Testis (tissue), 3 donors: ENCODE data around the gene RPTOR. TPM values are rescaled to one million over a fixed set of nuclear protein-coding genes. Genes with fewer than 3 reads are reported as not detected.
A peak's percentile ranks its signal among the peaks of the same experiment; 100 is the strongest.

Experiments used
- DNase-seq: peaks from one replicate; pipeline ENCODE4 v3.0.0-alpha.2; 2019
- H3K27ac ChIP-seq, 2 donors: fragments of 200-600 bp; sonication (generic); one replicate each; pipeline ENCODE4 v1.5.1; 2019
- H3K27me3 ChIP-seq: fragments of 200-600 bp; sonication (generic); one replicate; pipeline ENCODE4 v1.5.1; 2019
- H3K36me3 ChIP-seq: fragments of 200-600 bp; sonication (generic); one replicate; pipeline ENCODE4 v1.5.1; 2017; ENCODE audit warnings: low read depth; ENCODE audit errors: missing control alignments
- H3K4me1 ChIP-seq: fragments of 200-600 bp; sonication (generic); one replicate; pipeline ENCODE4 v1.5.1; 2019
- H3K4me3 ChIP-seq, 2 donors: fragments of 200-600 bp; sonication (generic); one replicate each; pipeline ENCODE4 v1.5.1; 2017 to 2019
- H3K9me3 ChIP-seq: fragments of 200-600 bp; sonication (generic); one replicate; pipeline ENCODE4 v1.5.1; 2017
- POLR2A ChIP-seq: fragments of 450-650 bp; IDR thresholded peaks from one replicate; pipeline ENCODE4 v1.6.1; 2017; ENCODE audit warnings: antibody characterized with exemption, mild to moderate bottlenecking, moderate library complexity
- WGBS, 2 donors: methylation state at CpG; one replicate each; pipeline ENCODE4 v1.1.5; 2018; 5-methylcytosine and 5-hydroxymethylcytosine counted together
- intact Hi-C: fragments of 100-400 bp; cut with DNase I; formaldehyde crosslinking; loops from one replicate; pipeline ENCODE4 v1.15.1; 2023; ENCODE audit warnings: low total_unique reads
- polyA plus RNA-seq: library from polyadenylated mRNA; stranded (reverse); fragments of 350-450 nt; fragmentation: Illumina TruSeq; extraction: RNeasy Lipid Tissue Mini Kit (QIAGEN cat#74804); gene quantifications from one replicate; pipeline ENCODE4 v1.2.3, GENCODE V29; 2014; ENCODE audit warnings: low read depth, low replicate concordance; ENCODE audit not compliant: insufficient read depth
- total RNA-seq, 2 donors: library from RNA; depleted of rRNA; stranded (reverse); fragments of >200 nt; gene quantifications; one replicate each; pipeline ENCODE4 v1.2.3, GENCODE V29; 2016
- TF ChIP-seq, protein P1 (sequence below), 3 experiments: fragments of 450-650 bp in 2 of 3; fragments of 200-600 bp in 1 of 3; sonication (generic) in 1 of 3; IDR thresholded peaks; one replicate each; pipeline ENCODE4 v1.5.1; 2016 to 2019; ENCODE audit warnings: antibody characterized with exemption in 3 of 3, mild to moderate bottlenecking in 2 of 3, moderate library complexity in 1 of 3

The RPTOR gene
- total and polyA plus RNA-seq, 3 donors from 2014 or later: 21.8 to 68.3 (median 56.6) TPM

DNA sequence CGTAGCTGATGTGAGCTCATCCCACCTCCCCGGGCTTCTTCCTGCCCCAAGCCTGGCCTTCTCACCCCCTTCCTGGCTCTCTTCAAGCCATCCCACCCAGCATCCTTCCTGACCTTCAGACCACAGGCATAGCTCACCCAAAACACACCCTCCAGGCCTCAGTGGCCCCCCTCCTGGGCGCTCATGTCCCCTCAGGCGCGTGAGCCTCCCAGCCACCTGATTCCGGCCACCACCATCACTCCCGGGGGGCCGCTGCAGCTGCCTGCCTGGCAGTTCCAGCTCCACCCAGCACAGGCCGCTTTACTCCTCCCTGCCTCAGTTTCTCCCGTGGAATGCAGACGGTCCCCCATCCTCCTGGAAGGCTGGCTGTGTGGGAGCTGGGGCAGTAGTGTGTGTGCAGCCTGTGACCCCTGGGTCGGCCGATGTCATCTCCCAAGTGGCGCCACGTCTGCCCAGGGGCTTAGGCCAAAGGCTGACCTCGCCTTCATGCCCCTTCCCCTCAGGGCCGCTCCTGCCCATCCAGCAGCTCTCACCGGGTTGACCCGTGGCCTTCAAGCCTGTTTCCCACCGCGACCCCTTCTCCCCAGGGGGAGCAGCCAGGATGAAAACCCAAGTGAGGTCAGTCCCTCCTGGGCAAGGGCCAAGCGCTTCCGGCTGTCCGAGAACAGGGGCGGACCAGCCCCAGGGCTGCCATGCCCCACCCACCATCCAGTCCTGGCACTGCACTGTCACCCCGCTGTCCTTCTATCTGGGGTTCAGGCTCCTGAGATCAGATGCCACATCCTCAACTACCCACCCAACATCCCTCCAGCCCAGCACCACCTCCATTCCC lies 435.1 kb downstream of the RPTOR start:
- WGBS, 2 donors: 79 to 81% methylated on average over 21 to 26 of the region's 26 CpGs
- intact Hi-C loops: loop anchor here (5.0 to 10.0 kb wide), 2 partner anchors 115 to 552 kb away; no protein-coding TSS in a partner anchor

DNA sequence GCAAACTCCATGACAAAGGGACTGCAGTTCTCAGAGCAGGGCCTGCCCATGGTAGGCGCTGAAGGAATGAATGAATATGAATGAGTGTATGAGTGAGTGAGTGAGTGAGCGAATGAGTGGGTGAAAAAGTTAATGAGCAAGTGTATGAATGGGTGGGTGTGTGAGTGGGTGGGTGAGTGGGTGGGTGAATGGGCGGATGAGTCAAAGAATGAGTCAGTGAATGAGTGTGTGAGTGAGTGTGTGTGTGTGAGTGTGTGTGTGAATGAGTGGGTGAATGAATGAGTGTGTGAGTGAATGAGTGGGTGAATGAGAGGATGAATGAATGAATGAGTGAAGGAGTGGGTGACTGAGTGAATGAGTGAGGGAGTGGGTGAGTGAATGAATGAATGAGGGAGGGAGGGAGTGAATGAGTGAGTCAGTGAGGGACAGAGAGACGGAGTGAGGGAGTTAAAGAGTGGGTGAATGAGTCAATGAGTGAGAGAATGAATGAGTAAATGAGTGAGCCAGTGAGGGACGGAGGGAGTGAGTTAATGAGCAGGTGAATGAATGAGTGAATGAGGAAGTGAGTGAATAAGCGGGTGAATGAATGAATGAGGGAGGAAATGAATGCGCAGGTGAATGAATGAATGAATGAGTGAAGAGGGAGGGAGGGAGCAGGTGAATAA lies 435.9 kb downstream of the RPTOR start:
- 53 to 58% methylated on average over 7 of the region's 7 CpGs for WGBS, 2 donors
- no peaks in the 10 kb centered on the region for H3K36me3 ChIP-seq
- intact Hi-C loops: loop anchor here (5.0 to 10.0 kb wide), 2 partner anchors 114 to 553 kb away; no protein-coding TSS in a partner anchor
- H3K4me1 ChIP-seq: peaks cover 12% of the 10 kb centered on the region
- TF ChIP-seq POLR2A: no peak
- TF ChIP-seq, protein P1, sequence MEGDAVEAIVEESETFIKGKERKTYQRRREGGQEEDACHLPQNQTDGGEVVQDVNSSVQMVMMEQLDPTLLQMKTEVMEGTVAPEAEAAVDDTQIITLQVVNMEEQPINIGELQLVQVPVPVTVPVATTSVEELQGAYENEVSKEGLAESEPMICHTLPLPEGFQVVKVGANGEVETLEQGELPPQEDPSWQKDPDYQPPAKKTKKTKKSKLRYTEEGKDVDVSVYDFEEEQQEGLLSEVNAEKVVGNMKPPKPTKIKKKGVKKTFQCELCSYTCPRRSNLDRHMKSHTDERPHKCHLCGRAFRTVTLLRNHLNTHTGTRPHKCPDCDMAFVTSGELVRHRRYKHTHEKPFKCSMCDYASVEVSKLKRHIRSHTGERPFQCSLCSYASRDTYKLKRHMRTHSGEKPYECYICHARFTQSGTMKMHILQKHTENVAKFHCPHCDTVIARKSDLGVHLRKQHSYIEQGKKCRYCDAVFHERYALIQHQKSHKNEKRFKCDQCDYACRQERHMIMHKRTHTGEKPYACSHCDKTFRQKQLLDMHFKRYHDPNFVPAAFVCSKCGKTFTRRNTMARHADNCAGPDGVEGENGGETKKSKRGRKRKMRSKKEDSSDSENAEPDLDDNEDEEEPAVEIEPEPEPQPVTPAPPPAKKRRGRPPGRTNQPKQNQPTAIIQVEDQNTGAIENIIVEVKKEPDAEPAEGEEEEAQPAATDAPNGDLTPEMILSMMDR (IDR thresholded peaks at IDR 0.05): no peak
- H3K9me3 ChIP-seq: no peaks in the 10 kb centered on the region
- DNase-seq: no peak
- H3K4me3 ChIP-seq: peak overlapping the region; percentile 6 to 45
- no peak overlapping the region for H3K27ac ChIP-seq
- no peaks in the 10 kb centered on the region for H3K27me3 ChIP-seq

More for the DNA sequence above, 435.1 kb downstream of the RPTOR start:
- no peak for DNase-seq
- no peak for TF ChIP-seq POLR2A
- TF ChIP-seq, protein P1 (IDR thresholded peaks at IDR 0.05): no peak
- H3K4me1 ChIP-seq: peaks cover 12% of the 10 kb centered on the region
- H3K27me3 ChIP-seq: no peaks in the 10 kb centered on the region
- no peaks in the 10 kb centered on the region for H3K36me3 ChIP-seq
- H3K27ac ChIP-seq: no peak overlapping the region
- H3K4me3 ChIP-seq: no peak overlapping the region
- H3K9me3 ChIP-seq: no peaks in the 10 kb centered on the region

DNA sequence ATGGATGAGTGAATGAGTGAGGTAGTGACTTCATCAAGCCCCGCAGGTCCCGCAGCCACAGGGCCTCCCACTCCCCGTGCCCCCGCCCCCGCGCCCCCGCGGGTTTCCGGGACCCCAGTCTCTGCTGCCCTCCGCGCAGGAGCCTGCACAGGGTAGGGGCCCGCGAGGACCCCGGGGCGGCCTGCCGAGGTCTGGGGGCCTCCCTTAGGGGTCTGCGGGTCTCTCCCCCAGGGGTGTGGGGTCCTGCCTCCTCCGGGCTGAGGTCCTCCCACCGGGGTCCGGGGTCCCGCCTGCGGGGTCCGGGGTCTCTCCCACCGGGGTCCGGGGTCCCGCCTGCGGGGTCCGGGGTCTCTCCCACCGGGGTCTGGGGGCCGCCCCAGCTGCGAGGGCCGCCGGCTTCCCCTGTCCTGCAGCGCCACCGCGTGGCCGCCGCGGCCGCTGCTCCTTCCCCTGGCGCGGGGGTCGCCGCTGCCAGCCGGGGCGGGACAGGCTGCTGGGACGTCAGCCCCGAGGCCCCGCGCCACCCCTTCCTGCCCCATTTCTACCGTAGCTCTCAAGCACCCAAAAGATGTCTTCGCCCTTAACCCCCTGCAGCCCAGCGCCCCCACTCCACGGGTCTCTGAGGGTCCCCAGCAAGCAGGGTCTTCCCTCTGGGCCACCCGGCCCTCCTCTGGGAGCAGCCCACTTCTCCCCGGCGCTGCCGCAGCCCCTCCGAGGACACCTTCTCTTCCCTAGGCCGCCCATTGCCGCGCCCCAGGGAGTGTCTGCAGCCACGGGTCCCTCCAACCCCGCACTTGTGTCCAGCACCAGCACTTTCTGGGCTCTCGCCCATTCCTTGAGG lies 436.6 kb downstream of the RPTOR start:
- intact Hi-C loops: loop anchor here (5.0 to 10.0 kb wide), 2 partner anchors 114 to 554 kb away; no protein-coding TSS in a partner anchor
- DNase-seq: no peak
- H3K4me3 ChIP-seq: peak overlapping the region; percentile 6 to 45

DNA sequence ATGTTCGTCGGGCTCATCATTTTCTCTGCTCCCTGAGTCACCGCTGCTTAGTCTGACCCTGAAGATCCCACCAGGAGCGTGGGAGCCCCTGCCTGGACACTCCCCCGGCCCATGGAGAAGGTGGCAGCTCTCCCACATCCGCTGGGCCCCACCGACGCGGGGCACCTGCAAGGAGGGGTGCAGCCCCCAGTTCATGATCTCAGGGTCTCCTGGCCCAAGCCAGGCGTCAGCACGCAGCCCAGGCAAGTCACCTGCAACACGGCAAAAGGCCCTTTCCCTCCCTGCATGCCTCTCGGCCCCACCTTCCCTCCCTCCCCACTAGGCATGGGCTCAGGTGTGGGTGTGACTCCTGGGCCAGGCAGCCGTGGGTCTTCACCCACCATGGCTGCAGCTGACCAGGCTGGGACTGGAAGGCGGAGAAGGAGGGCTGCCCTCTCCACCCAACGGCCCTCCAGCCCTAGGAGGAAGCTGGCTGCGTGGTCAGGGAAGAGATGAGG lies 437.3 kb downstream of the RPTOR start:
- no peak for TF ChIP-seq POLR2A
- TF ChIP-seq, protein P1 (IDR thresholded peaks at IDR 0.05): no peak
- H3K27me3 ChIP-seq: no peaks in the 10 kb centered on the region
- no peaks in the 10 kb centered on the region for H3K36me3 ChIP-seq
- no peak for DNase-seq
- 45 to 48% methylated on average over 8 to 15 of the region's 17 CpGs for WGBS, 2 donors
- H3K27ac ChIP-seq: no peak overlapping the region
- H3K4me1 ChIP-seq: peaks cover 12% of the 10 kb centered on the region
- H3K4me3 ChIP-seq: no peak overlapping the region
- intact Hi-C loops: loop anchor here (5.0 to 10.0 kb wide), 2 partner anchors 113 to 555 kb away; no protein-coding TSS in a partner anchor
- H3K9me3 ChIP-seq: no peaks in the 10 kb centered on the region

More for the DNA sequence above, 436.6 kb downstream of the RPTOR start:
- TF ChIP-seq, protein P1 (IDR thresholded peaks at IDR 0.05): peak; percentile 73 to 89 (median 79)
- no peak for TF ChIP-seq POLR2A
- WGBS, 2 donors: 6 to 7% methylated on average over 39 to 44 of the region's 65 CpGs
- H3K36me3 ChIP-seq: no peaks in the 10 kb centered on the region
- H3K4me1 ChIP-seq: peaks cover 12% of the 10 kb centered on the region
- H3K9me3 ChIP-seq: no peaks in the 10 kb centered on the region
- no peaks in the 10 kb centered on the region for H3K27me3 ChIP-seq
- H3K27ac ChIP-seq: no peak overlapping the region
